ENCODE measurements around the gene TRHDE. TPM values are rescaled to one million over a fixed set of nuclear protein-coding genes. Genes with fewer than 3 reads are reported as not detected.

Gene TRHDE
- total and polyA plus RNA-seq, 2 donors (not counting 3 experiments of a cell fraction or from before 2014, with no cell fraction given), result not detected

- Histone ChIP-seq H3K27ac (ENCODE audit: insufficient read depth, low read depth, low read length) (no peak overlapping the region), H4K20me1 (replicated peaks; ENCODE audit: control insufficient read depth, extremely low read depth, insufficient read depth, low read length) (no peaks in the 10 kb centered on the region), H3K9me1 (replicated peaks; ENCODE audit: control insufficient read depth, extremely low read depth, insufficient read depth, low read length) (no peaks in the 10 kb centered on the region), H3K9me3 (replicated peaks; ENCODE audit: control insufficient read depth, insufficient read depth, low read length) (peaks cover 4% of the 10 kb centered on the region), H3K36me3 (ENCODE audit: control insufficient read depth in 2 of 2, extremely low read depth in 1 of 2, insufficient read depth in 2 of 2, low read length in 2 of 2) (no peaks in the 10 kb centered on the region), H3K4me1 (ENCODE audit: control insufficient read depth, extremely low read depth, insufficient read depth, low read length) (no peaks in the 10 kb centered on the region), H3K4me2 (ENCODE audit: insufficient read depth, low read length) (no peak overlapping the region), H3K27me3 (ENCODE audit: control insufficient read depth in 2 of 2, insufficient read depth in 2 of 2, low read length in 2 of 2) (no peaks in the 10 kb centered on the region), H3K9ac (replicated peaks; ENCODE audit: extremely low read depth, insufficient read depth, low read length) (no peak overlapping the region), H2AFZ (ENCODE audit: low read depth, low read length) (no peak overlapping the region), H3K4me3 (replicated peaks in 1 of 3; ENCODE audit: insufficient read depth in 1 of 3, low read depth in 1 of 3, low read length in 3 of 3) (no peak overlapping the region), H3K79me2 (ENCODE audit: control insufficient read depth, insufficient read depth, low read length) (no peaks in the 10 kb centered on the region)
- ChIA-PET CTCF (no interaction called here), POLR2A (no interaction called here)
- TF ChIP-seq POLR2A (IDR thresholded peaks at IDR 0.05; ENCODE audit: low read depth, low read length), result no peak
- TF ChIP-seq CTCF (IDR thresholded peaks at IDR 0.05; ENCODE audit: extremely low read depth in 1 of 2, insufficient read depth in 1 of 2, low read depth in 1 of 2, low read length in 2 of 2), result no peak
- no peak for TF ChIP-seq JUN (IDR thresholded peaks at IDR 0.05; ENCODE audit: borderline replicate concordance, insufficient read depth, insufficient read length, low read depth)
- no peak for TF ChIP-seq FOS (IDR thresholded peaks at IDR 0.05; ENCODE audit: borderline replicate concordance, insufficient read depth, low read length)
- TF ChIP-seq MAX (IDR thresholded peaks at IDR 0.05; ENCODE audit: insufficient read depth, insufficient read length), result no peak
- no peak for TF ChIP-seq POLR2AphosphoS5 (IDR thresholded peaks at IDR 0.05; ENCODE audit: insufficient read depth, low read depth, low read length)
- TF ChIP-seq MYC (IDR thresholded peaks at IDR 0.05; ENCODE audit: low read depth, low read length), result no peak
- no peak for TF ChIP-seq EZH2 (IDR thresholded peaks at IDR 0.05; ENCODE audit: borderline replicate concordance, low read depth, low read length, severe bottlenecking)
- TF ChIP-seq GATA2 (IDR thresholded peaks at IDR 0.05; ENCODE audit: insufficient read depth, insufficient read length, low read depth, low read length), result no peak
- FAIRE-seq (no peak), DNase-seq (ENCODE audit: low read depth, low spot score) (no peak)
- intact Hi-C loops (cut with micrococcal nuclease), result no loop called here
- dilution Hi-C loops (cut with MboI; ENCODE audit: extremely low pct_ligation_motif_present, low sequenced_read_pairs), result no loop called here
- BruUV-seq (replicated peaks), result no TSS peak
Observed at GRCh38 chr12:72465940-72466630, 193.9 kb downstream of the TRHDE start.
